NCI-H1436 treated with DMSO at 0.1 percent for 48 hours (cell line): ENCODE measurements around the gene CRYBB1.

ENCODE experiments used
- DNase-seq: peaks from one replicate; lab custom pipeline; 2025; lab: John Stamatoyannopoulos, UW

CRYBB1 gene

GRCh38 chr22:26606611-26607010 lies 11.2 kb downstream of the CRYBB1 start:
- no peak for DNase-seq

DNA sequence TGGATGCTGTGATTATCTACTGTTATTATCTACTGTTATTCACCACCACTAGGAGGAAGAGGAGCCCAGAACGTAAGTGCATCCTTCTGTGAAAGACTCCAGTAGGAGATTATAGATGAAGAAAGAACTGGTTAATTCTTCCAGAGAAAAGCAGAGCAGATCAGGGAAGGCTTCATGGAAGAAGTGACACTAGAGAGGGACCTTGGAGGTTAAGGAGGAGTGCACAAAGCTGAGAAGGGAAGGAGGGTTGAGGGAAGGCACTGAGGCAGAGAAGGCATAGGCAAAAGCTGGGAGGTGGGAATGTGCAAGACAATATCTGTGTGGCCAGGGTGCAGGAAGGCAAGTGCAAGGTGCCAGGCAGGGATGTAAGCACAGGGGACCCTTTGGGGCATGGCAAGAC lies 13.5 kb downstream of the CRYBB1 start:
- DNase-seq = no peak

DNA sequence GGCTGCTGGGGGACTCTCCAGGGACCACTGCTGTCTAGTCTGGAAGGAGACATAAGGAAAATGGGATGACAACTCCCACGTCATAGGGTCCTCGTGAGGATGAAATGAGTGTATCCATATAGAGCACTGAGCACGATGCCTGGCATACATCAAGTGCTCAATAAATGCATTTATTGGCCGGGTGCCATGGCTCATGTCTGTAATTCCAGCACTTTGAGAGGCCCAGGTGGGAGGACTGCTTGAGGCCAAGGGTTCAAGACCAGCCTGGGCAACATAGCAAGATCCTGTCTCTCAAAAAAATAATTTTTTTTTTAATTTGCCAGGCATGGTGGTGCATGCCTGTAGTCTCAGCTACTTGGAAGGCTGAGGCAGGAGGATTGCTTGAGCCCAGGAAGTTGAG lies 15.7 kb downstream of the CRYBB1 start:
- DNase-seq = no peak

- DNase-seq = no peak
Measured at GRCh38 chr22:26601726-26602125, 16.1 kb downstream of the CRYBB1 start.

GRCh38 chr22:26599505-26599904 lies 18.3 kb downstream of the CRYBB1 start:
- DNase-seq = no peak

GRCh38 chr22:26597480-26597879 lies 20.3 kb downstream of the CRYBB1 start:
- no peak for DNase-seq

- no peak for DNase-seq
Measured at GRCh38 chr22:26597026-26597425, 20.8 kb downstream of the CRYBB1 start.

- DNase-seq = no peak
Measured at GRCh38 chr22:26593763-26594162, 24.1 kb downstream of the CRYBB1 start.

DNA sequence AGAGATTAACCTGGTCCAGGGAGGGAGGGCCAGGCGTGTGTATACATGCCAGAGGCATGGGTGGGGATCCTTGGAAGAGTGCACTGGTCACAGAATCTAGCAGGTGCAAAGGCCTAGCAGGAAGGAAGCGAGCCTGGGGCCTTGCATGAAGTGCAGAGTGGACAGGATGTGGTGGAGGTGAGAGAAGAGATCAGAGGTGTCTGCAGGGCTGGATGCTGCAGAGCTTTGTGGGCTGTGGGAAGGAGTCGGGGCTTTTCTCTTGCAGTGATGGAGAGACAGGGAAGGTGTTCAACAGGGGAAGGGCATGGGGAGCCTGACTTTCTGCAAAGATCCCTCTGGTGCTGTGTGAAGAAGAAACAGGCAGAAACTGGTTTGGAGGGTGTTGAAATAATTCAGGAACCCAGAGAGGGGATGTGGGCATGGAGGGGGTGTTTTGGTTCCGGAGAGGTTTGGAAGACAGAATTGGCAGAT lies 25.4 kb downstream of the CRYBB1 start:
- DNase-seq = no peak

GRCh38 chr22:26589845-26590736 lies 27.7 kb downstream of the CRYBB1 start, which contains the start of gene TPST2:
Gene TPST2, minus strand, starts transcription at chr22:26590132. Its CDS starts 48,502 bp downstream, at chr22:26541630.
- DNase-seq = no peak

- DNase-seq = no peak
Measured at GRCh38 chr22:26589367-26589844, 28.4 kb downstream of the CRYBB1 start.

DNA sequence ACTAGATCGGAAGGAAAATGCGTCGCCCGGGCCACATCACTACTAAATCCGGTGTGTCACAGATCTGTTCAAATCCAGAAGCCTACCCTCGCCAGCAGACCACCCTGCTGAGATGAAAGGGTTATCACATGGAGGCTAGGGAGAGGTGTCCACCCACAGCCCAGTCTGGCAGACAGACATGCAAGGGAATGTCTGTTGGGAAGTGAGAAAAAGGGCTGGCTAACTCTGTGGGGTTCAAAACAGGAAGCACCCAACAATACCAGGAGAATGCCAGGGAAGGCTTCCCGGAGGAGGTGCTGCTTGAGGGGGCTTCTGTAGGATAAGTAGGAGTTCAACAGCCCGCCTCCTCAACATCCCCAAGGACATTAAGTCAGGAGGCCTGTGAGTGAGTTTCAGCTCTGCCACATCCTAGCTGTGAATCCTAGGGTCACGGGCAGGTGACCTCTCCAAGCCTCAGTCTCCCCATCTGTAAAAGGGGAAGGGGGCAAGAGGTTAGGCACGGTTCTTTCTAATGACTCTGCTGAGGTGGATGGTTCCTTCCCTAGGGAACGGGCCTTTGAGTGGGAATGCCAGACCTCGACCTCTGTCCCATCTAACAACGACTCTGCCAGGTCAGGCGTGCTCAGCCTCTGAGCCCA lies 29.0 kb downstream of the CRYBB1 start:
- no peak for DNase-seq

GRCh38 chr22:26587991-26588613 lies 29.7 kb downstream of the CRYBB1 start:
- DNase-seq = no peak

DNA sequence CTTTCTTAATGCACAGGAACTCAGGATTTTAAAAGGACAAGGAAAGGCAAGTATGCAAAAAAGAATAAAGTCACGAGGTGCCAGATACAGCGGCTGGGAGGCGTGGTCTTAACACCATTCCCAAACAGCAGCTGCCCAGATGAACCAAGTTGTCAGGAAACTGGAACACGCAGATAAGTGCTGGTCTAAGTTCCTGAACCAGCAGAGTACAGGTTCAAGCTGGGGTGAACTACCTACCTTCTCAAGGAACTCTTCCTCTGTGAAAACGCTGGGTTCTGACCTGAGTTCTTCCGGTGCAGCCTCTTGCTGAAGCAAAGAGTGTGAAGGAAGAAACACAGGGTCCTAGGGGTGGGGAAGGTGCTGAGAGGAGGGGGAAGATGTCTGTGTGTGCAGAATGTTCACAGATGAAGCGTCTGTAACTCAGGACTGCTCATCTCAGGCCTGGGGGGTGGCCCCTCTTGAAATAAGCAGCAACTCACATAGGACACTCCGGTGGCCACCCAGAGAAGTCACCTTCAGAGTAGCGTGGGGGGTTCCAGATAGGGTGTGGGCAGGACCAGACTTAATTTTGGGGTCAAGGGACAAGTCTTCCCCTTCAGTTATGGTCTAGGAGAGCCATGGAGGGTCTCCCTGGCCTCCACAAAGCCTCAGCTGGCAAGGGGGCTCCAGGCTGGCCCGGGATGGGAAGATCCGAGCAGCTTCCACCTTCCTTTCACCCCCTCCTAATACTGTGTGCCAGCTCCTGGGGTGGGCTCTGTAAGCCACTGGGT lies 31.1 kb downstream of the CRYBB1 start:
- no peak for DNase-seq

DNA sequence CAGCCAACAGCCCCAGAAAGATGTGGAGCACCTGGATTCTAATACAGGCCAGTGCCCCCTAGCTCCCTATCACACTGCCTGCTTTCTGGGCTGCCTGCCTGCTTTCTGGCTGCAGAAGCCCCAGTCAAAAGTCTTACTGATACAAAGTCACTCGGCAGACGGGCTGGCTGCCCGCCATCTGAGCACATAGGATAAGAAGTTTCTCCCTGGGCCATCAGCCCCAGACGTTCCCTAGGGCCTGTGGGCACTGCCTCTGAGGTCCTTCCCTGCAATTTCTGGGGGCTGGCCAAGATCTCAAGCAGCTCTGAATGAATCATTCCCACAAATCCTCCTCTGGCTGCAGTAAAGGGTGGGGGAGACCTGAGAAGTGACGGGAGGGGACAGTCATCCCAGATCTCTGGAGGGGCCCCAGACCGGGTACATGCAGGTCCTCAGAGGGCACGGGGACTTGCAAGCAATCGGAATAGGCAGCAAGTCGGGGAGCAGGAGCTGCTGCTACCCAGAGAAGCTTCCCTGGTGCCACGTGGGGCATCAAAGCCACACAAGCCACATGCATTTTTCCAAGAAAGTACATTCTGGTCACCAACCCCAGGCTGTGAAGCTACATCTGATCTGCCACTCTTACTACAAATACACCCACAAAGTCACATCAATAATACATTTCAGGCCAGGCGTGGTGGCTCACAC lies 32.6 kb downstream of the CRYBB1 start:
- DNase-seq = no peak

GRCh38 chr22:26584010-26584409 lies 33.8 kb downstream of the CRYBB1 start:
- DNase-seq = no peak

- DNase-seq = no peak
Measured at GRCh38 chr22:26581633-26582168, 36.1 kb downstream of the CRYBB1 start.

DNA sequence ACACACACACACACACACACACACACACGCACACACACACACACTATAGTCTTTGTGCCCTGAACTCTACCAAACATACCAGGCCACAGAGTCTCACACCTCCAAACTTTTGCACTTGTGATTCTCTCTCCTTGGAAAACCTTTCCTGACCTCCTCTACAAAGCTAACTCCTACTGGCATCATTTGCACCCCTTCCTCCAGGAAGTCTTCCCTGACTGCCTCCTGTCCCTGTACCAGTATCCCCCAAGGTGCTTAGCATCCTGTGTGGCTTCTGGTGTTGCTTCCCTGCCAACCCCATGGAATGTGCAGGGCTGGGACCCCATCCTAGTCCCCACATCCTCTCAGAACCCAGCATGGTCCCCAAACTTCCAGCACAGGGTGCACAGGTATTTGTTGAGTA lies 36.8 kb downstream of the CRYBB1 start:
- DNase-seq = no peak

GRCh38 chr22:26580240-26580962 lies 37.4 kb downstream of the CRYBB1 start:
- no peak for DNase-seq

GRCh38 chr22:26579331-26579886 lies 38.4 kb downstream of the CRYBB1 start:
- DNase-seq = no peak
